HL-60 (cell line): ENCODE measurements around the gene H2BW1.
"Not testable (repeated sequence)": the region's sequence is repeated elsewhere in the genome, so short reads cannot be mapped to it uniquely, and the experiment has no call there.

Source experiments
- DNase-seq, 2 experiments: peaks; one replicate each; pipeline ENCODE4 v3.0.0-alpha.2; 2010 to 2020; ENCODE audit warnings: low read depth in 1 of 2, low spot score in 1 of 2
- H3K27ac ChIP-seq: fragments of 250-450 bp; sonication (Bioruptor Pico); replicated peaks from 2 replicates; pipeline ENCODE4 v1.5.1; 2020; ENCODE audit warnings: mild to moderate bottlenecking, moderate library complexity
- H3K27me3 ChIP-seq: fragments of 250-450 bp; sonication (Bioruptor Pico); 2 replicates; pipeline ENCODE4 v1.5.1; 2021; ENCODE audit warnings: mild to moderate bottlenecking, moderate library complexity; ENCODE audit not compliant: insufficient read depth, poor library complexity, severe bottlenecking
- H3K4me3 ChIP-seq: replicated peaks from 2 replicates; pipeline ENCODE4 v1.5.1; 2011; ENCODE audit warnings: mild to moderate bottlenecking, control low read depth, low read length; ENCODE audit not compliant: insufficient read depth
- GABPA ChIP-seq: IDR thresholded peaks from 2 replicates; pipeline ENCODE4 v1.6.1; 2012; ENCODE audit warnings: low read depth
- POLR2AphosphoS5 ChIP-seq: IDR thresholded peaks from 2 replicates; pipeline ENCODE4 v1.6.1; 2012; ENCODE audit warnings: low read depth
- SPI1 ChIP-seq: IDR thresholded peaks from 2 replicates; pipeline ENCODE4 v1.6.1; 2012; ENCODE audit warnings: low read depth, mild to moderate bottlenecking, borderline replicate concordance
- TF ChIP-seq, protein P1 (sequence below): IDR thresholded peaks from one replicate; pipeline ENCODE4 v1.5.1; 2011; ENCODE audit warnings: low read length, control low read depth, inconsistent platforms; ENCODE audit not compliant: insufficient read depth
- TF ChIP-seq, protein P2 (sequence below): IDR thresholded peaks from 2 replicates; pipeline ENCODE4 v1.6.1; 2012; ENCODE audit warnings: low read depth; ENCODE audit not compliant: insufficient replicate concordance

The H2BW1 gene

DNA sequence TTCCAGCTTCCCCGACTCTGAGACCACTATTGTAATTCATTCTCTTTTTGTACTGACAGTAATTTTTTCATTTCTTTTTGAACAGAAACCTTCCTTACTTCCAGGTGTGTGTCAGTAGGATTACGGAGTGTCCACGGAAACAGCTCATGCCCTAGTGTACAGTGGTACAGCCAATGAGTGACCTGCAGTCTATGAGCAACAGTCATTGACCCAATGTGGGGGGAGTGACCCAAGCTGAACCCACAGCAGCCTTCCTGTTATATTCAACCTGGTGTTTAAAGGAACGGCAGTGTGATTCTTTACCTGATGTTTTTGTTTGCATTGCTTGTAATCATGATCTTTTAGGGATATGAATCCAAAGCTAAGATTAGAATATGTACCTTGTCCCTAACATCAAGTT lies 27.5 kb upstream of the H2BW1 start:
- H3K4me3 ChIP-seq = no peak overlapping the region
- no peak for TF ChIP-seq SPI1
- no peak overlapping the region for H3K27ac ChIP-seq
- DNase-seq = no peak
- H3K27me3 ChIP-seq = no peaks in the 10 kb centered on the region

DNA sequence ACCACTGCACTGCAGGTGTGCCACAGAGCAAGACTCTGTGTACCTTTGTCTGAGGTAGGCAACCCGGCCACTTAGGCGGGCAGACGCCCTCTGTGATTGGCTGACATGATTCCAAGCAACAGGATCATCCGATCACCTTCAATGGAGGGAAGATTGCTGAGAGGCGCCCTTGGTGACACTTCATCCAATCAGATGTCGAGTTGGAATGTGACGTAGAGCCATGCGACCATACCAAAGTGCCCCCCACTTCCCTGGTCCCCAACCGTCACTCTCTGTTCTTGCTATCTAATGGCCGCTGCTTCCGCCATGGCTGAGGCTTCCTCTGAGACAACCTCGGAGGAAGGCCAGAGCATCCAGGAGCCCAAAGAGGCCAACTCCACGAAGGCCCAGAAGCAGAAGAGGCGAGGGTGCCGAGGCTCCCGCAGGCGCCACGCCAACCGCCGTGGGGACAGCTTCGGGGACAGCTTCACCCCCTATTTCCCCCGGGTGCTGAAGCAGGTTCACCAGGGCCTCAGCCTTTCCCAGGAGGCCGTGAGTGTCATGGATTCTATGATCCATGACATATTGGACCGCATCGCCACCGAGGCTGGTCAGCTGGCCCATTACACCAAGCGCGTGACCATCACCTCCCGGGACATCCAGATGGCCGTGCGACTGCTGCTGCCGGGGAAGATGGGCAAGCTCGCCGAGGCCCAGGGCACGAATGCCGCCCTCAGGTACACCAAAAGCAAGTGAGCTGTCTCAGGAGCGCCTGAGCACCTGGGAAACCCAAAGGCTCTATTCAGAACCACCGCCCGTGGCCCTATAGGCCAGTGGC lies 26.4 kb upstream of the H2BW1 start, which contains the start of gene H2BW2:
H2BW2 (plus strand) TSS at position 268 of the 817 bp plus-strand sequence; CDS start at position 307, 39 bp downstream.
- Histone ChIP-seq H3K4me3 (no peak within 1 kb of the TSS), H3K27me3 (no peaks in the 10 kb centered on the region), H3K27ac (no peak within 1 kb of the TSS)
- no peak for DNase-seq
- TF ChIP-seq, protein P1, sequence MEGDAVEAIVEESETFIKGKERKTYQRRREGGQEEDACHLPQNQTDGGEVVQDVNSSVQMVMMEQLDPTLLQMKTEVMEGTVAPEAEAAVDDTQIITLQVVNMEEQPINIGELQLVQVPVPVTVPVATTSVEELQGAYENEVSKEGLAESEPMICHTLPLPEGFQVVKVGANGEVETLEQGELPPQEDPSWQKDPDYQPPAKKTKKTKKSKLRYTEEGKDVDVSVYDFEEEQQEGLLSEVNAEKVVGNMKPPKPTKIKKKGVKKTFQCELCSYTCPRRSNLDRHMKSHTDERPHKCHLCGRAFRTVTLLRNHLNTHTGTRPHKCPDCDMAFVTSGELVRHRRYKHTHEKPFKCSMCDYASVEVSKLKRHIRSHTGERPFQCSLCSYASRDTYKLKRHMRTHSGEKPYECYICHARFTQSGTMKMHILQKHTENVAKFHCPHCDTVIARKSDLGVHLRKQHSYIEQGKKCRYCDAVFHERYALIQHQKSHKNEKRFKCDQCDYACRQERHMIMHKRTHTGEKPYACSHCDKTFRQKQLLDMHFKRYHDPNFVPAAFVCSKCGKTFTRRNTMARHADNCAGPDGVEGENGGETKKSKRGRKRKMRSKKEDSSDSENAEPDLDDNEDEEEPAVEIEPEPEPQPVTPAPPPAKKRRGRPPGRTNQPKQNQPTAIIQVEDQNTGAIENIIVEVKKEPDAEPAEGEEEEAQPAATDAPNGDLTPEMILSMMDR = no peak
- TF ChIP-seq POLR2AphosphoS5 (no peak), GABPA (no peak), SPI1 (no peak)
- TF ChIP-seq, protein P2, sequence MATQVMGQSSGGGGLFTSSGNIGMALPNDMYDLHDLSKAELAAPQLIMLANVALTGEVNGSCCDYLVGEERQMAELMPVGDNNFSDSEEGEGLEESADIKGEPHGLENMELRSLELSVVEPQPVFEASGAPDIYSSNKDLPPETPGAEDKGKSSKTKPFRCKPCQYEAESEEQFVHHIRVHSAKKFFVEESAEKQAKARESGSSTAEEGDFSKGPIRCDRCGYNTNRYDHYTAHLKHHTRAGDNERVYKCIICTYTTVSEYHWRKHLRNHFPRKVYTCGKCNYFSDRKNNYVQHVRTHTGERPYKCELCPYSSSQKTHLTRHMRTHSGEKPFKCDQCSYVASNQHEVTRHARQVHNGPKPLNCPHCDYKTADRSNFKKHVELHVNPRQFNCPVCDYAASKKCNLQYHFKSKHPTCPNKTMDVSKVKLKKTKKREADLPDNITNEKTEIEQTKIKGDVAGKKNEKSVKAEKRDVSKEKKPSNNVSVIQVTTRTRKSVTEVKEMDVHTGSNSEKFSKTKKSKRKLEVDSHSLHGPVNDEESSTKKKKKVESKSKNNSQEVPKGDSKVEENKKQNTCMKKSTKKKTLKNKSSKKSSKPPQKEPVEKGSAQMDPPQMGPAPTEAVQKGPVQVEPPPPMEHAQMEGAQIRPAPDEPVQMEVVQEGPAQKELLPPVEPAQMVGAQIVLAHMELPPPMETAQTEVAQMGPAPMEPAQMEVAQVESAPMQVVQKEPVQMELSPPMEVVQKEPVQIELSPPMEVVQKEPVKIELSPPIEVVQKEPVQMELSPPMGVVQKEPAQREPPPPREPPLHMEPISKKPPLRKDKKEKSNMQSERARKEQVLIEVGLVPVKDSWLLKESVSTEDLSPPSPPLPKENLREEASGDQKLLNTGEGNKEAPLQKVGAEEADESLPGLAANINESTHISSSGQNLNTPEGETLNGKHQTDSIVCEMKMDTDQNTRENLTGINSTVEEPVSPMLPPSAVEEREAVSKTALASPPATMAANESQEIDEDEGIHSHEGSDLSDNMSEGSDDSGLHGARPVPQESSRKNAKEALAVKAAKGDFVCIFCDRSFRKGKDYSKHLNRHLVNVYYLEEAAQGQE = no peak

DNA sequence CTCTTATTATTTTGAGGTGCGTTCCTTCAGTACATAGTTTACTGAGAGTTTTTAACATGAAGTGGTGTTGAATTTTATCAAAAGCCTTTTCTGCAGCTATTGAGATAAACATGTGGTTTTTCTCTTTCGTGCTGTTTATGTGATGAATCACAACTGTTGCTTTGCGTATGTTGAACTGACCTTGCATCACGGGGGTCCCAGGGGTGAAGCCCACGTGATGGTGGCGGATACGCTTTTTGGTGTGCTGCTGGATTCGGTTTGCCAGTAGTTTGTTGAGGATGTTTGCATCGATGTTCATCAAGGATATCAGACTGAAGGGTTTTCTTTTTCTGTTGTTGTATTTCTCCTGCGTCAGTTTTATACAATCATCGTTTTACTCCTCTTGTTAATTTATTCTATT lies 4.6 kb upstream of the H2BW1 start:
- TF ChIP-seq GABPA (no peak), POLR2AphosphoS5 (no peak), SPI1 (no peak)
- TF ChIP-seq, protein P2 = no peak
- TF ChIP-seq, protein P1 = no peak
- no peak for DNase-seq
- Histone ChIP-seq H3K27ac (no peak overlapping the region), H3K4me3 (no peak overlapping the region), H3K27me3 (no peaks in the 10 kb centered on the region)

DNA sequence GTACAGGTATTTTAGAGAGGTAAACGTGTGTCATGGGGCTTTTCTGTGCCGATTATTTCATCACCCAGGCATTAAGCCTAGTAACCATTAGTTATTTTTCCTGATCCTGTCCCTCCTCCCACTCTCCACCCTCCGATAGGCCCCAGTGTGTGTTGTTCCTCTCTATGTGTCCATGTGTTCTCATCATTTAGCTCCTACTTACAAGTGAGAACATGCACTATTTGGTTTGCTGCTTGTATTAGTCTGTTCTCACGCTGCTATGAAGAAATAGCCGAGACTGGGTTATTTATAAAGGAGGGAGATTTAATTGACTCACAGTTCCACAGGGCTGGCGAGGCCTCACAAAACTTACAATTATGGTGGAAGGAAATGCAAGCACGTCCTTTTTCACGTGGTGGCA lies 2.1 kb upstream of the H2BW1 start:
- not testable (repeated sequence) for H3K27me3 ChIP-seq, H3K4me3 ChIP-seq, H3K27ac ChIP-seq, DNase-seq

DNA sequence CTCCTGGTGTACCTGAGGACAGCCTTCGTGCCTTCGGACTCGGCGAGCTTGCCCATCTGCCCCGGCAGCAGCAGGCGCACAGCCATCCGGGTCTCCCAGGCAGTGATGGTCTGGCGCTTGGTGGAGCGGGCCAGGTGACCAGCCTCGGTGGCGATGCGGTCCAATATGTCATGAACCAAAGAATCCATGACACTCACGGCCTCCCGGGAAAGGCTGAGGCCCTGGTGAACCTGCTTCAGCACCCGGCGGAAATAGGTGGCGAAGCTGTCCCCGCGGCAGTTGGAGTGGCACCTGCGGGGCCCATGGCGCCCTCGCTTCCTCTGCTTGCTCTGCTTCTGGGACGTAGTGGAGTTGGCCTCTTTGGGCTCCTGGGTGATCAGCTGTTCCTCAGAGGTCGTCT lies 350 bp downstream of the H2BW1 start:
- no peak overlapping the region for H3K27ac ChIP-seq
- DNase-seq = no peak
- H3K27me3 ChIP-seq = no peaks in the 10 kb centered on the region
- TF ChIP-seq POLR2AphosphoS5 (no peak), GABPA (no peak), SPI1 (no peak)
- TF ChIP-seq, protein P1 = no peak
- TF ChIP-seq, protein P2 = no peak
- no peak overlapping the region for H3K4me3 ChIP-seq
